HEK293 (cell line): ENCODE results near the gene ANKRD31.

Experiments
- CTCF ChIA-PET: fragments of 350-600 bp; formaldehyde crosslinking; extraction: SDS; loops from one replicate; lab custom pipeline; 2021; ENCODE audit warnings: antibody characterized with exemption; lab: Yijun Ruan, JAX
- POLR2A ChIA-PET: fragments of 300-600 bp; formaldehyde crosslinking; extraction: SDS; loops from one replicate; lab custom pipeline; 2020; ENCODE audit warnings: antibody characterized with exemption, inconsistent platforms; lab: Yijun Ruan, JAX
- H3K27ac ChIP-seq: fragments of 200-500 bp; sonication (Bioruptor generic); 2 replicates; pipeline ENCODE4 v1.5.1; 2014; ENCODE audit warnings: low read depth, low read length, control low read depth, inconsistent platforms; ENCODE audit errors: extremely low read depth
- H3K36me3 ChIP-seq, 2 experiments: fragments of 200-500 bp in 1 of 2; sonication (Bioruptor generic) in 1 of 2; 1 replicate in 1 of 2; 2 replicates in 1 of 2; pipeline ENCODE4 v1.5.1; 2014 to 2017; ENCODE audit warnings: inconsistent platforms in 2 of 2, low read length in 2 of 2; ENCODE audit not compliant: control insufficient read depth in 2 of 2, insufficient read depth in 1 of 2
- H3K4me1 ChIP-seq: fragments of 200-500 bp; sonication (Bioruptor generic); 2 replicates; pipeline ENCODE4 v1.5.1; 2014; ENCODE audit warnings: mild to moderate bottlenecking, low read length, inconsistent platforms; ENCODE audit not compliant: control insufficient read depth, insufficient read depth
- H3K4me3 ChIP-seq: 2 replicates; pipeline ENCODE4 v1.5.1; 2011; ENCODE audit warnings: low read depth, mild to moderate bottlenecking, control low read depth, low read length, moderate library complexity
- H3K9me3 ChIP-seq: fragments of 200-500 bp; sonication (Bioruptor generic); 2 replicates; pipeline ENCODE4 v1.5.1; 2014; ENCODE audit warnings: low read depth, low read length, inconsistent platforms; ENCODE audit not compliant: control insufficient read depth, insufficient read depth
- BCL11B ChIP-seq: fragments of 450-650 bp; formaldehyde crosslinking; IDR thresholded peaks from 2 replicates; pipeline ENCODE4 v1.5.1; 2016; ENCODE audit warnings: low read depth, missing biosample characterization, missing genetic modification characterization
- BCL6B ChIP-seq: fragments of 450-650 bp; formaldehyde crosslinking; IDR thresholded peaks from 2 replicates; pipeline ENCODE4 v1.5.1; 2017; ENCODE audit warnings: missing biosample characterization, missing genetic modification characterization
- CTCF ChIP-seq: fragments of 450-650 bp; formaldehyde crosslinking; IDR thresholded peaks from 2 replicates; pipeline ENCODE4 v1.5.1; 2016; ENCODE audit warnings: missing biosample characterization, missing genetic modification characterization
- GLIS1 ChIP-seq: fragments of 450-650 bp; formaldehyde crosslinking; IDR thresholded peaks from 2 replicates; pipeline ENCODE4 v1.5.1; 2016; ENCODE audit warnings: missing biosample characterization, missing genetic modification characterization
- GLIS2 ChIP-seq: fragments of 450-650 bp; formaldehyde crosslinking; IDR thresholded peaks from 2 replicates; pipeline ENCODE4 v1.5.1; 2016; ENCODE audit warnings: missing biosample characterization, missing genetic modification characterization
- KLF9 ChIP-seq: fragments of 450-650 bp; formaldehyde crosslinking; IDR thresholded peaks from 2 replicates; pipeline ENCODE4 v1.5.1; 2016; ENCODE audit warnings: missing biosample characterization, missing genetic modification characterization, low read depth
- PRDM6 ChIP-seq: fragments of 450-650 bp; formaldehyde crosslinking; IDR thresholded peaks from 2 replicates; pipeline ENCODE4 v1.5.1; 2017; ENCODE audit warnings: missing biosample characterization, missing genetic modification characterization
- SP3 ChIP-seq: fragments of 450-650 bp; formaldehyde crosslinking; IDR thresholded peaks from 2 replicates; pipeline ENCODE4 v1.5.1; 2016; ENCODE audit warnings: missing biosample characterization, missing genetic modification characterization
- ZBTB10 ChIP-seq: fragments of 450-650 bp; formaldehyde crosslinking; IDR thresholded peaks from 2 replicates; pipeline ENCODE4 v1.5.1; 2016; ENCODE audit warnings: missing biosample characterization, missing genetic modification characterization
- ZBTB26 ChIP-seq: fragments of 450-650 bp; formaldehyde crosslinking; optimal IDR thresholded peaks from 2 replicates; pipeline ENCODE3; 2016; ENCODE audit warnings: missing biosample characterization, mild to moderate bottlenecking, missing genetic modification characterization
- ZNF266 ChIP-seq: fragments of 450-650 bp; formaldehyde crosslinking; IDR thresholded peaks from 2 replicates; pipeline ENCODE4 v1.5.1; 2016; ENCODE audit warnings: missing biosample characterization, missing genetic modification characterization, low read depth
- ZNF274 ChIP-seq, 2 experiments: fragments of 200-500 bp in 1 of 2; fragments of 450-650 bp in 1 of 2; sonication (Bioruptor generic) in 1 of 2; formaldehyde crosslinking in 1 of 2; IDR thresholded peaks; 2 replicates each; pipeline versions ENCODE4 v1.5.1 to v1.6.1; 2014 to 2016; ENCODE audit warnings: borderline replicate concordance in 1 of 2, inconsistent platforms in 1 of 2, low read length in 1 of 2, missing biosample characterization in 1 of 2, missing genetic modification characterization in 1 of 2
- ZNF48 ChIP-seq: fragments of 450-650 bp; formaldehyde crosslinking; IDR thresholded peaks from 2 replicates; pipeline ENCODE4 v1.5.1; 2016; ENCODE audit warnings: missing biosample characterization, missing genetic modification characterization
- ZNF610 ChIP-seq: fragments of 450-650 bp; formaldehyde crosslinking; IDR thresholded peaks from 2 replicates; pipeline ENCODE4 v1.5.1; 2016; ENCODE audit warnings: missing biosample characterization, missing genetic modification characterization, borderline replicate concordance
- ZNF704 ChIP-seq: fragments of 450-650 bp; formaldehyde crosslinking; IDR thresholded peaks from 2 replicates; pipeline ENCODE4 v1.5.1; 2016; ENCODE audit warnings: missing biosample characterization, missing genetic modification characterization
- ZNF777 ChIP-seq: fragments of 450-650 bp; formaldehyde crosslinking; IDR thresholded peaks from 2 replicates; pipeline ENCODE4 v1.5.1; 2017; ENCODE audit warnings: missing biosample characterization, missing genetic modification characterization, borderline replicate concordance
- ZNF785 ChIP-seq: fragments of 450-650 bp; formaldehyde crosslinking; IDR thresholded peaks from 2 replicates; pipeline ENCODE4 v1.5.1; 2016; ENCODE audit warnings: missing biosample characterization, missing genetic modification characterization

Gene ANKRD31

GRCh38 chr5:75199071-75199470 lies 37.6 kb downstream of the ANKRD31 start:
- no peak overlapping the region for H3K27ac ChIP-seq
- ChIA-PET CTCF (no interaction called here), POLR2A (no interaction called here)
- no peaks in the 10 kb centered on the region for H3K4me1 ChIP-seq
- TF ChIP-seq ZBTB26 (tag by site-specific recombination) (no peak), ZBTB10 (no peak), SP3 (tag by site-specific recombination) (no peak), KLF9 (no peak), ZNF610 (tag by site-specific recombination) (no peak), GLIS2 (tag by site-specific recombination) (no peak), BCL11B (no peak), ZNF274 (IDR thresholded peaks at IDR 0.05; ENCODE audit: low read length) (no peak), ZNF274 (tag by site-specific recombination; IDR thresholded peaks at IDR 0.05; ENCODE audit: borderline replicate concordance) (no peak), ZNF48 (tag by site-specific recombination) (no peak), PRDM6 (no peak), ZNF266 (no peak), ZNF777 (no peak)
- H3K4me3 ChIP-seq, result no peak overlapping the region
- no peaks in the 10 kb centered on the region for H3K36me3 ChIP-seq
- H3K9me3 ChIP-seq, result no peaks in the 10 kb centered on the region

- no peaks in the 10 kb centered on the region for H3K4me1 ChIP-seq
- CTCF ChIA-PET, result no interaction called here
- no peak overlapping the region for H3K27ac ChIP-seq
Observed at GRCh38 chr5:75197745-75198144, 38.9 kb downstream of the ANKRD31 start.

More at GRCh38 chr5:75197745-75198144, 38.9 kb downstream of the ANKRD31 start:
- Histone ChIP-seq H3K36me3 (no peaks in the 10 kb centered on the region), H3K4me3 (no peak overlapping the region), H3K9me3 (no peaks in the 10 kb centered on the region)
- no peak for TF ChIP-seq ZNF785
- no peak for TF ChIP-seq ZNF704 (tag by site-specific recombination)
- TF ChIP-seq CTCF, result no peak
- TF ChIP-seq BCL6B, result no peak
- no peak for TF ChIP-seq GLIS1 (tag by site-specific recombination)
- TF ChIP-seq KLF9, result no peak
- POLR2A ChIA-PET, result no interaction called here
